ENCODE results near the gene EVI5.

GRCh38 chr1:92747735-92748134 lies 37.2 kb downstream of the EVI5 start:
- no peak for TF ChIP-seq POLR2A (IDR thresholded peaks at IDR 0.05)
- TF ChIP-seq CTCF (IDR thresholded peaks at IDR 0.05) = no peak
- no peak for TF ChIP-seq POLR2AphosphoS5 (IDR thresholded peaks at IDR 0.05)
- no peak for TF ChIP-seq EP300 (IDR thresholded peaks at IDR 0.05)
